HG03196 (cell line): Measurements from ENCODE around the gene PTPN6.
"Not testable (repeated sequence)": the region's sequence is repeated elsewhere in the genome, so short reads cannot be mapped to it uniquely, and the experiment has no call there.

ENCODE experiments used
- ATAC-seq: cut with Tn5 transposase; IDR thresholded peaks from one replicate; pipeline ENCODE4 v1.9.1; 2021; ENCODE audit not compliant: unreplicated experiment

PTPN6 gene

GRCh38 chr12:6950811-6951540, at the start of gene PTPN6:
TSS of gene PTPN6 (plus strand) at chr12:6951356. CDS start at chr12:6951513, 157 bp downstream.
- no peak for ATAC-seq

- ATAC-seq, result no peak
These were observed 48.7 kb upstream of the PTPN6 start for GRCh38 chr12:6902448-6902847.

- no peak for ATAC-seq
These were observed 47.4 kb upstream of the PTPN6 start for GRCh38 chr12:6903722-6904121.

- ATAC-seq, result peak; percentile 88
These were observed 46.6 kb upstream of the PTPN6 start, which contains the start of gene LRRC23 for GRCh38 chr12:6904280-6905276. TSS of gene LRRC23 (plus strand) at chr12:6904822. CDS start at chr12:6905634, 812 bp downstream.

GRCh38 chr12:6905414-6906040, 45.6 kb upstream of the PTPN6 start:
- ATAC-seq, result no peak

GRCh38 chr12:6908141-6908540, 43.0 kb upstream of the PTPN6 start:
- ATAC-seq, result not testable (repeated sequence)

- no peak for ATAC-seq
These were observed 41.6 kb upstream of the PTPN6 start for GRCh38 chr12:6909421-6910145.

- no peak for ATAC-seq
These were observed 38.8 kb upstream of the PTPN6 start for GRCh38 chr12:6912164-6912935.

- peak; percentile 76 for ATAC-seq
These were observed 36.8 kb upstream of the PTPN6 start, which contains the start of gene ENO2 for GRCh38 chr12:6914246-6914946. TSS of gene ENO2 (plus strand) at chr12:6914580. CDS start at chr12:6915833, 1,253 bp downstream.

GRCh38 chr12:6914947-6915788, 36.0 kb upstream of the PTPN6 start:
- ATAC-seq, result no peak

GRCh38 chr12:6915789-6916285, 35.3 kb upstream of the PTPN6 start:
- no peak for ATAC-seq

- no peak for ATAC-seq
These were observed 34.5 kb upstream of the PTPN6 start for GRCh38 chr12:6916426-6917200.

- ATAC-seq, result no peak
These were observed 33.5 kb upstream of the PTPN6 start for GRCh38 chr12:6917491-6918231.

- no peak for ATAC-seq
These were observed 31.6 kb upstream of the PTPN6 start for GRCh38 chr12:6919588-6919987.

GRCh38 chr12:6921539-6921938, 29.6 kb upstream of the PTPN6 start:
- ATAC-seq, result no peak
